Measurements from ENCODE around the gene PDE4C.

Gene PDE4C

DNA sequence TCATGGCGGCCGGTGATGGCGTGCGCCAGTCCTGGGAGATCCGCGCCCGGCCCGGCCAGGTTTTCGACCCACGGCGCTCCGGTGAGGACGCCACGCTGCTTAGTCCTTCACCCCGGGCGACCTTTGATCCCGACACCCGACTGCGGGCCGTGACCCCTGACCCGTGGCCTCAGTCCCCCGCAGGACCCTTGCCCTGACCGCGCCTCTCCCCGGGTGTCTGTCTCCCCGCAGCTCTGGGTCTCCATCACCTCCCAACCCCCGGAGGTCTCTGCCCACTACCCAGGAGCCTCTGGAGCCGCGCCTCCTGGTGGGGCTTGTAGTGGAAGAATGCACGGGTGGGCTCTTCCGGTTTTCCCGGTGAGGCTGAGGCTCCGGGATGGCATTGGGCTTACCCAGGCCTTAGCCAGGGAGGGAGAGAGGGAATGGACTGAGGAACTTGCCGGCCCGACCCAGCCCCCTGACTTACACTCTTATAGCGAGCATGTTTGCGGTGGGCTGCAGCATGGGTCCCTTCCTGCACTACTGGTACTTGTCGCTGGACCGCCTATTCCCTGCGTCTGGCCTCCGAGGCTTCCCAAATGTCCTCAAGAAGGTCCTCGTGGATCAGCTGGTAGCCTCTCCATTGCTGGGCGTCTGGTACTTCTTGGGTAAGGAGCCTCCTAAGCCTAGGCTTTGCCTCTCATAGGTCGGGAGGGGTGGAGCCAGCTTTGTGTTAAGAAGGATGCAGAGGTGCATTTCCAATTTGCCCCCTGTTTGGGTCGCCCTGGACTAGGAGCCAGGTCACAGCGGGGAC lies 32.7 kb downstream of the PDE4C start:
- peaks cover 14% of the 10 kb centered on the region for H3K79me1 ChIP-seq (replicated peaks; ENCODE audit: low read length, poor library complexity, severe bottlenecking)
- H2AK5ac ChIP-seq (ENCODE audit: low read length, severe bottlenecking) = no peak overlapping the region
- H3K4me1 ChIP-seq (ENCODE audit: control insufficient read depth, insufficient read depth, low read depth, low read length) = peaks cover 16% of the 10 kb centered on the region
- peak overlapping the region in 1 of 2 experiments; percentile 94 for H3K14ac ChIP-seq (ENCODE audit: low read length in 2 of 2)
- 7% methylated on average over 35 of the region's 46 CpGs for WGBS
- peaks cover 24 to 35% of the 10 kb centered on the region in 2 experiments for H3K36me3 ChIP-seq (ENCODE audit: control insufficient read depth in 1 of 2, insufficient read depth in 2 of 2, low read depth in 1 of 2, low read length in 2 of 2)
- H3K9ac ChIP-seq (ENCODE audit: low read length) = peak overlapping the region; percentile 91
- no peak overlapping the region for H3K27ac ChIP-seq (ENCODE audit: low read length, poor library complexity, severe bottlenecking)
- peak overlapping the region; percentile 13 for H4K91ac ChIP-seq (ENCODE audit: low read length)
- H2BK12ac ChIP-seq (ENCODE audit: low read length in 2 of 2) = peak overlapping the region in 1 of 2 experiments; percentile 59
- H4K8ac ChIP-seq (ENCODE audit: low read length) = no peak overlapping the region
- no peak overlapping the region for H2BK5ac ChIP-seq (ENCODE audit: low read depth, low read length, poor library complexity, severe bottlenecking)
- peak overlapping the region; percentile 66 for H3K4me2 ChIP-seq (ENCODE audit: low read length, poor library complexity, severe bottlenecking)
- peak overlapping the region in 1 of 2 experiments; percentile 44 for H3K4ac ChIP-seq (ENCODE audit: low read depth in 1 of 2, low read length in 2 of 2)
- H3K27me3 ChIP-seq (ENCODE audit: control insufficient read depth in 1 of 2, insufficient read depth in 1 of 2, low read length in 2 of 2) = no peaks in the 10 kb centered on the region
- H2AFZ ChIP-seq (ENCODE audit: low read depth, low read length) = peak overlapping the region; percentile 97
- peak; percentile 38 for DNase-seq
- no peak overlapping the region for H2BK120ac ChIP-seq (ENCODE audit: low read depth, low read length)
- peak overlapping the region; percentile 58 to 88 for H3K18ac ChIP-seq (ENCODE audit: low read depth in 1 of 2, low read length in 2 of 2)
- peak overlapping the region in 1 of 2 experiments; percentile 74 for H3K23ac ChIP-seq (ENCODE audit: low read length in 2 of 2)
- no peaks in the 10 kb centered on the region for H3K9me3 ChIP-seq (ENCODE audit: control insufficient read depth, low read length)
- H2BK15ac ChIP-seq (ENCODE audit: low read depth, poor library complexity, severe bottlenecking) = peak overlapping the region; percentile 94
- peak overlapping the region; percentile 90 to 93 for H3K4me3 ChIP-seq (ENCODE audit: insufficient read depth in 1 of 2, low read depth in 1 of 2, low read length in 2 of 2)

DNA sequence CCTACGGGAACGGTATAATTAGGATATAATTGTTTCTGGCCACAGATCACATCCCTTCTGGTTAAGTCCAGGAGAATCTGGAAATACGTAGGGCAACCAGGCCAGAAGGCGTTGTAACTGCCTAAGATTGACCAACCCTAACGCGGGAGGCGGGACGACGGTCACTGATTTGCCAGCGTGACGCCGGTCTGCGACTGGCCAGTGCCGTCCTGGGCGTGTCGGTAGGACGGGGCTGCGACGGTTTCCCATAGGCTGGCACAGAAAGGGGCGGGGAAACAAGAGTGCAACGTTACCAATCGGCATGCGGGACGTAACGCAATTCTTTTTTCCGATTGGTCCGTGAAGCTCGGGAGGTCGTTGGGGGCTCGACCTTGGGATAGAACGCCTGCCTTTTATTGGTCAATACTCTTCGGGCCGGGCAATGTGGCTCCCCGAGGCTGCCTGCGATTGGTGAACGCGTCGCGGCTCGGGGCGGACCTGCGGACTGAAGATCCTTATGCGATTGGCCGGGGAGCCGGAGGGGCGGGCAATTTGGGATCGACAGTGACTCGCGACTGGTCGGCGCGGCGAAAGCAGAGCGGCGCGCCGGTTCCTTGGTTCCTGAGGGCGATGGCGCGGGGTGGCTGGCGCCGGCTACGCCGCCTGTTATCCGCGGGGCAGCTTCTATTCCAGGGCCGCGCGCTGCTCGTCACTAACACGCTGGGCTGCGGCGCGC lies 33.4 kb downstream of the PDE4C start, which contains the start of gene MPV17L2:
MPV17L2 (plus strand) TSS at position 546 of the 715 bp plus-strand sequence; CDS start at position 610, 64 bp downstream.
- H3K4me1 ChIP-seq (ENCODE audit: control insufficient read depth, insufficient read depth, low read depth, low read length) = peaks cover 16% of the 10 kb centered on the region
- no peak within 1 kb of the TSS for H2BK5ac ChIP-seq (ENCODE audit: low read depth, low read length, poor library complexity, severe bottlenecking)
- no peak within 1 kb of the TSS for H2BK120ac ChIP-seq (ENCODE audit: low read depth, low read length)
- peak within 1 kb of the TSS; percentile 58 to 88 for H3K18ac ChIP-seq (ENCODE audit: low read depth in 1 of 2, low read length in 2 of 2)
- H3K27me3 ChIP-seq (ENCODE audit: control insufficient read depth in 1 of 2, insufficient read depth in 1 of 2, low read length in 2 of 2) = no peaks in the 10 kb centered on the region
- H3K79me1 ChIP-seq (replicated peaks; ENCODE audit: low read length, poor library complexity, severe bottlenecking) = peaks cover 14% of the 10 kb centered on the region
- no peaks in the 10 kb centered on the region for H3K9me3 ChIP-seq (ENCODE audit: control insufficient read depth, low read length)
- H3K4ac ChIP-seq (ENCODE audit: low read depth in 1 of 2, low read length in 2 of 2) = peak within 1 kb of the TSS in 1 of 2 experiments; percentile 44
- H3K36me3 ChIP-seq (ENCODE audit: control insufficient read depth in 1 of 2, insufficient read depth in 2 of 2, low read depth in 1 of 2, low read length in 2 of 2) = peaks cover 16 to 27% of the 10 kb centered on the region in 2 experiments
- under 1% methylated on average over 74 of the region's 74 CpGs for WGBS
- DNase-seq = peak; percentile 100
- peak within 1 kb of the TSS; percentile 91 for H3K9ac ChIP-seq (ENCODE audit: low read length)
- H2BK15ac ChIP-seq (ENCODE audit: low read depth, poor library complexity, severe bottlenecking) = peak within 1 kb of the TSS; percentile 94
- H4K8ac ChIP-seq (ENCODE audit: low read length) = peak within 1 kb of the TSS; percentile 19
- peak within 1 kb of the TSS; percentile 97 for H2AFZ ChIP-seq (ENCODE audit: low read depth, low read length)
- H3K4me3 ChIP-seq (ENCODE audit: insufficient read depth in 1 of 2, low read depth in 1 of 2, low read length in 2 of 2) = peak within 1 kb of the TSS; percentile 90 to 93
- H3K4me2 ChIP-seq (ENCODE audit: low read length, poor library complexity, severe bottlenecking) = peak within 1 kb of the TSS; percentile 69
- H3K14ac ChIP-seq (ENCODE audit: low read length in 2 of 2) = peak within 1 kb of the TSS in 1 of 2 experiments; percentile 94
- peak within 1 kb of the TSS; percentile 80 for H3K27ac ChIP-seq (ENCODE audit: low read length, poor library complexity, severe bottlenecking)
- peak within 1 kb of the TSS in 1 of 2 experiments; percentile 59 for H2BK12ac ChIP-seq (ENCODE audit: low read length in 2 of 2)
- H2AK5ac ChIP-seq (ENCODE audit: low read length, severe bottlenecking) = no peak within 1 kb of the TSS
- H4K91ac ChIP-seq (ENCODE audit: low read length) = peak within 1 kb of the TSS; percentile 13
- H3K23ac ChIP-seq (ENCODE audit: low read length in 2 of 2) = peak within 1 kb of the TSS in 1 of 2 experiments; percentile 74

DNA sequence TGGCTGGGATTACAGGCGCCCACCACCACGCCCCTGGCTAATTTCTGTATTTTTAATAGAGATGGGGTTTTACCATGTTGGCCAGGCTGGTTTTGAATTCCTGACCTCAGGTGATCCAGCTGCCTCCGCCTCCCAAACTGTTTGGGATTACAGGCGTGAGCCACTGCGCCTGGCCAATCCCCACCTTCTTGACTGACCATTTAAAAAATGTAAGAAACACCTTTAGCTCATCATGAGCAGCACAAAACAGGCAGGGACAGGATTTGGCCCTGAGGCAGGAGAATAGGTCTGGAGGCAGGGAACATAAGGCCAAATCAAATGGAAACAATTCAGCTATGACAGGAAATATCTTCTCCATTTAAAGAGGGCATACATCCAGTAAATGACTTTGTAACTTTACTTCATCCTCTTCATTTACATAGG lies 34.6 kb downstream of the PDE4C start:
- Histone ChIP-seq H3K23ac (ENCODE audit: low read length in 2 of 2) (no peak overlapping the region), H2BK12ac (ENCODE audit: low read length in 2 of 2) (no peak overlapping the region), H3K4me3 (ENCODE audit: insufficient read depth in 1 of 2, low read depth in 1 of 2, low read length in 2 of 2) (peak overlapping the region in 1 of 2 experiments; percentile 80), H2AFZ (ENCODE audit: low read depth, low read length) (no peak overlapping the region), H4K91ac (ENCODE audit: low read length) (no peak overlapping the region), H3K9ac (ENCODE audit: low read length) (peak overlapping the region; percentile 91), H3K4ac (ENCODE audit: low read depth in 1 of 2, low read length in 2 of 2) (no peak overlapping the region), H2BK120ac (ENCODE audit: low read depth, low read length) (no peak overlapping the region), H3K36me3 (ENCODE audit: control insufficient read depth in 1 of 2, insufficient read depth in 2 of 2, low read depth in 1 of 2, low read length in 2 of 2) (peaks cover 10 to 17% of the 10 kb centered on the region in 2 experiments), H3K27ac (ENCODE audit: low read length, poor library complexity, severe bottlenecking) (no peak overlapping the region), H3K4me1 (ENCODE audit: control insufficient read depth, insufficient read depth, low read depth, low read length) (peaks cover 16% of the 10 kb centered on the region), H3K79me1 (replicated peaks; ENCODE audit: low read length, poor library complexity, severe bottlenecking) (peaks cover 14% of the 10 kb centered on the region), H2BK15ac (ENCODE audit: low read depth, poor library complexity, severe bottlenecking) (no peak overlapping the region), H2AK5ac (ENCODE audit: low read length, severe bottlenecking) (no peak overlapping the region), H3K14ac (ENCODE audit: low read length in 2 of 2) (no peak overlapping the region), H3K27me3 (ENCODE audit: control insufficient read depth in 1 of 2, insufficient read depth in 1 of 2, low read length in 2 of 2) (no peaks in the 10 kb centered on the region), H3K9me3 (ENCODE audit: control insufficient read depth, low read length) (no peaks in the 10 kb centered on the region), H2BK5ac (ENCODE audit: low read depth, low read length, poor library complexity, severe bottlenecking) (no peak overlapping the region), H4K8ac (ENCODE audit: low read length) (no peak overlapping the region), H3K4me2 (ENCODE audit: low read length, poor library complexity, severe bottlenecking) (peak overlapping the region; percentile 69), H3K18ac (ENCODE audit: low read depth in 1 of 2, low read length in 2 of 2) (no peak overlapping the region)
- no peak for DNase-seq
- 88% methylated on average over 4 of the region's 5 CpGs for WGBS

GRCh38 chr19:18190278-18190677 lies 36.0 kb downstream of the PDE4C start:
- no peak overlapping the region for H2BK12ac ChIP-seq (ENCODE audit: low read length in 2 of 2)
- no peak overlapping the region for H3K4me2 ChIP-seq (ENCODE audit: low read length, poor library complexity, severe bottlenecking)
- 88% methylated on average over 3 of the region's 4 CpGs for WGBS
- no peak overlapping the region for H2BK15ac ChIP-seq (ENCODE audit: low read depth, poor library complexity, severe bottlenecking)
- no peak overlapping the region for H2AFZ ChIP-seq (ENCODE audit: low read depth, low read length)
- no peak overlapping the region for H4K91ac ChIP-seq (ENCODE audit: low read length)
- H3K4ac ChIP-seq (ENCODE audit: low read depth in 1 of 2, low read length in 2 of 2) = no peak overlapping the region
- no peak overlapping the region for H2AK5ac ChIP-seq (ENCODE audit: low read length, severe bottlenecking)
- peaks cover 0 to 6% of the 10 kb centered on the region in 2 experiments for H3K36me3 ChIP-seq (ENCODE audit: control insufficient read depth in 1 of 2, insufficient read depth in 2 of 2, low read depth in 1 of 2, low read length in 2 of 2)
- peaks cover 14% of the 10 kb centered on the region for H3K79me1 ChIP-seq (replicated peaks; ENCODE audit: low read length, poor library complexity, severe bottlenecking)
- H4K8ac ChIP-seq (ENCODE audit: low read length) = no peak overlapping the region
- no peak overlapping the region for H3K14ac ChIP-seq (ENCODE audit: low read length in 2 of 2)
- H3K9ac ChIP-seq (ENCODE audit: low read length) = no peak overlapping the region
- no peak for DNase-seq
- H3K23ac ChIP-seq (ENCODE audit: low read length in 2 of 2) = no peak overlapping the region
- no peaks in the 10 kb centered on the region for H3K27me3 ChIP-seq (ENCODE audit: control insufficient read depth in 1 of 2, insufficient read depth in 1 of 2, low read length in 2 of 2)
- no peak overlapping the region for H3K4me3 ChIP-seq (ENCODE audit: insufficient read depth in 1 of 2, low read depth in 1 of 2, low read length in 2 of 2)
- H2BK5ac ChIP-seq (ENCODE audit: low read depth, low read length, poor library complexity, severe bottlenecking) = no peak overlapping the region
- H3K27ac ChIP-seq (ENCODE audit: low read length, poor library complexity, severe bottlenecking) = no peak overlapping the region
- no peaks in the 10 kb centered on the region for H3K9me3 ChIP-seq (ENCODE audit: control insufficient read depth, low read length)
- no peak overlapping the region for H2BK120ac ChIP-seq (ENCODE audit: low read depth, low read length)
- peaks cover 16% of the 10 kb centered on the region for H3K4me1 ChIP-seq (ENCODE audit: control insufficient read depth, insufficient read depth, low read depth, low read length)
- no peak overlapping the region for H3K18ac ChIP-seq (ENCODE audit: low read depth in 1 of 2, low read length in 2 of 2)

All from mesenchymal stem cell (in vitro differentiated cells and primary cell).